HG02885 (cell line): ENCODE results near the gene FADS2.

Source experiments
- ATAC-seq: cut with Tn5 transposase; IDR thresholded peaks from one replicate; pipeline ENCODE4 v1.9.1; 2021; ENCODE audit warnings: mild to moderate bottlenecking; ENCODE audit not compliant: unreplicated experiment, poor library complexity

FADS2 gene

GRCh38 chr11:61842528-61842820 is 14.4 kb downstream of the FADS2 start:
- no peak for ATAC-seq

- ATAC-seq = no peak
Observed at GRCh38 chr11:61844909-61845565, 16.9 kb downstream of the FADS2 start.

GRCh38 chr11:61846362-61847020 is 18.4 kb downstream of the FADS2 start:
- no peak for ATAC-seq

- no peak for ATAC-seq
Observed at GRCh38 chr11:61847914-61848581, 19.9 kb downstream of the FADS2 start.

- no peak for ATAC-seq
Observed at GRCh38 chr11:61848631-61849030, 20.5 kb downstream of the FADS2 start.

GRCh38 chr11:61850687-61851086 is 22.6 kb downstream of the FADS2 start:
- no peak for ATAC-seq

GRCh38 chr11:61851113-61851899 is 23.2 kb downstream of the FADS2 start:
- no peak for ATAC-seq

- ATAC-seq = no peak
Observed at GRCh38 chr11:61851900-61852295, 23.8 kb downstream of the FADS2 start.

- ATAC-seq = no peak
Observed at GRCh38 chr11:61853698-61854169, 25.6 kb downstream of the FADS2 start.

- ATAC-seq = no peak
Observed at GRCh38 chr11:61854206-61854895, 26.3 kb downstream of the FADS2 start.

- ATAC-seq = no peak
Observed at GRCh38 chr11:61854966-61855714, 27.0 kb downstream of the FADS2 start.

- no peak for ATAC-seq
Observed at GRCh38 chr11:61855939-61856680, 28.0 kb downstream of the FADS2 start.

GRCh38 chr11:61860054-61860903 is 32.2 kb downstream of the FADS2 start:
- no peak for ATAC-seq

- ATAC-seq = no peak
Observed at GRCh38 chr11:61861634-61862033, 33.5 kb downstream of the FADS2 start.

GRCh38 chr11:61862714-61863547 is 34.8 kb downstream of the FADS2 start:
- ATAC-seq = no peak

GRCh38 chr11:61863548-61864081 is 35.5 kb downstream of the FADS2 start:
- ATAC-seq = no peak
